BE2C (cell line): ENCODE results near the gene IKBKE.

ENCODE experiments used
- DNase-seq: peaks from one replicate; pipeline ENCODE4 v3.0.0-alpha.2; 2020
- H3K27me3 ChIP-seq: fragments of 250-450 bp; sonication (Bioruptor Pico); 2 replicates; pipeline ENCODE4 v1.5.1; 2020; ENCODE audit warnings: mild to moderate bottlenecking
- H3K36me3 ChIP-seq: fragments of 250-450 bp; sonication (Bioruptor Pico); 2 replicates; pipeline ENCODE4 v1.5.1; 2020; ENCODE audit warnings: mild to moderate bottlenecking
- H3K4me1 ChIP-seq: fragments of 250-450 bp; sonication (Bioruptor Pico); 2 replicates; pipeline ENCODE4 v1.5.1; 2020
- H3K4me3 ChIP-seq: 2 replicates; pipeline ENCODE4 v1.5.1; 2011; ENCODE audit warnings: low read depth, low read length
- H3K9me3 ChIP-seq: fragments of 250-450 bp; sonication (Bioruptor Pico); 2 replicates; pipeline ENCODE4 v1.5.1; 2020
- TF ChIP-seq, protein P1 (sequence below): IDR thresholded peaks from 2 replicates; pipeline ENCODE4 v1.5.1; 2012; ENCODE audit warnings: mild to moderate bottlenecking, low read depth, low read length

Gene IKBKE

DNA sequence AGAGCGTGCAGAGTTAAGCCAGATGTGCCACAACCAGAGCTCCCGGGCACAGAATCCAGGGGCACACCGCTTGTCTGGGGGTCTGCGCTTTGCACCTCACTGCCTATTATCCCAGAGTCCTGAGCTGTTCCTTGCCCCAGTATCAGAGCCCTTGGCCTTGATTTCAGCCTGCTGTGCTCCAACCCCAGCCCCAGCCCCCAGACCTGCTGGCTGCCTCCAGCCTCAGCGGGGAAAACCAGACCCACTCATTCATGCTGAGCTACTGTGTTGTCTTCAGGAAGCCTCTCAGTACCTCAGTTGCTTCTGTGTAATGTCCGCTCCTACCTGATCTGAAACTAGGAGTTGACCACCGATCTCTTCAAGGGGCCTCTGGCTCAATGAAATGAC lies 1.1 kb downstream of the IKBKE start:
- Histone ChIP-seq H3K4me1 (no peaks in the 10 kb centered on the region), H3K9me3 (no peaks in the 10 kb centered on the region), H3K27me3 (peaks cover 58% of the 10 kb centered on the region), H3K4me3 (no peak overlapping the region), H3K36me3 (no peaks in the 10 kb centered on the region)
- TF ChIP-seq, protein P1, sequence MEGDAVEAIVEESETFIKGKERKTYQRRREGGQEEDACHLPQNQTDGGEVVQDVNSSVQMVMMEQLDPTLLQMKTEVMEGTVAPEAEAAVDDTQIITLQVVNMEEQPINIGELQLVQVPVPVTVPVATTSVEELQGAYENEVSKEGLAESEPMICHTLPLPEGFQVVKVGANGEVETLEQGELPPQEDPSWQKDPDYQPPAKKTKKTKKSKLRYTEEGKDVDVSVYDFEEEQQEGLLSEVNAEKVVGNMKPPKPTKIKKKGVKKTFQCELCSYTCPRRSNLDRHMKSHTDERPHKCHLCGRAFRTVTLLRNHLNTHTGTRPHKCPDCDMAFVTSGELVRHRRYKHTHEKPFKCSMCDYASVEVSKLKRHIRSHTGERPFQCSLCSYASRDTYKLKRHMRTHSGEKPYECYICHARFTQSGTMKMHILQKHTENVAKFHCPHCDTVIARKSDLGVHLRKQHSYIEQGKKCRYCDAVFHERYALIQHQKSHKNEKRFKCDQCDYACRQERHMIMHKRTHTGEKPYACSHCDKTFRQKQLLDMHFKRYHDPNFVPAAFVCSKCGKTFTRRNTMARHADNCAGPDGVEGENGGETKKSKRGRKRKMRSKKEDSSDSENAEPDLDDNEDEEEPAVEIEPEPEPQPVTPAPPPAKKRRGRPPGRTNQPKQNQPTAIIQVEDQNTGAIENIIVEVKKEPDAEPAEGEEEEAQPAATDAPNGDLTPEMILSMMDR = no peak
- DNase-seq = no peak

DNA sequence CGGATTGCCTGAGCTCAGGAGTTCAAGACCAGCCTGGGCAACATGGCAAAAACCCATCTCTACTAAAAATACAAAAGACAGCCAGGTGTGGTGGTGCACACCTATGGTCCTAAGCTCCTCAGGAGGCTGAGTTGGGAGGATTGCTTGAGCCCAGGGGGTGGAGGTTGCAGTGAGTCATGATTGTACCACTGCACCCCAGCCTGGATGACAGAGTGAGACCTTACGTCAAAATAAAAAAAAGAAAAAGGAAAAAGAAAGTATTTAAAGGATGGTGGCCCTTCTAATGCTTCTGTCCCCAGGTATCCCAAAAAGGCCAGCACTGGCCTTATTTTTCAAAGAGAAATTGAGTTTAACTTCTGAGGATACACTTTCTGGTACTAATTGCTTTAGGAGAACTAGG lies 1.7 kb downstream of the IKBKE start:
- H3K36me3 ChIP-seq = no peaks in the 10 kb centered on the region
- no peak for DNase-seq
- H3K4me1 ChIP-seq = no peaks in the 10 kb centered on the region
- H3K27me3 ChIP-seq = peaks cover 61% of the 10 kb centered on the region
- H3K4me3 ChIP-seq = no peak overlapping the region
- TF ChIP-seq, protein P1 = no peak
- H3K9me3 ChIP-seq = no peaks in the 10 kb centered on the region

DNA sequence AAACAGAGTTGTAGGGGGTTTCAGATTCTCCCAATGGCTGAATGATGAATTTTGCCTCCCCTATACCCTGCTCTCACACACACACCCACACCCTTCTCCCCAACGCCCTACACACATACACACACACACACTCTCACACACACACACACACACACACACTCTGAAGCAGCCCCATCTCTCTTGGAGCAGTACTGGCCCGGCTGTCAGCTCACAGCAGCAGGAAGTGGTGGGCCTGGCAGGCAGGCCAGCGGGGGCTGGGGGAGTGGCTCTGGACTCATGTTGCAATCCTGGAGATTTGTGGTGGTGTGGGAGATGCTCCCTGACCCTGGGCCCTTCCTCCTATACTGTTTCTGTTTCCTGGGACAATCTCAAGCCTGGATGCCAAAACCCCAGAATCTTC lies 2.2 kb downstream of the IKBKE start:
- H3K4me3 ChIP-seq = no peak overlapping the region
- no peaks in the 10 kb centered on the region for H3K36me3 ChIP-seq
- TF ChIP-seq, protein P1 = no peak
- peaks cover 61% of the 10 kb centered on the region for H3K27me3 ChIP-seq
- no peaks in the 10 kb centered on the region for H3K9me3 ChIP-seq
- no peaks in the 10 kb centered on the region for H3K4me1 ChIP-seq
- no peak for DNase-seq

DNA sequence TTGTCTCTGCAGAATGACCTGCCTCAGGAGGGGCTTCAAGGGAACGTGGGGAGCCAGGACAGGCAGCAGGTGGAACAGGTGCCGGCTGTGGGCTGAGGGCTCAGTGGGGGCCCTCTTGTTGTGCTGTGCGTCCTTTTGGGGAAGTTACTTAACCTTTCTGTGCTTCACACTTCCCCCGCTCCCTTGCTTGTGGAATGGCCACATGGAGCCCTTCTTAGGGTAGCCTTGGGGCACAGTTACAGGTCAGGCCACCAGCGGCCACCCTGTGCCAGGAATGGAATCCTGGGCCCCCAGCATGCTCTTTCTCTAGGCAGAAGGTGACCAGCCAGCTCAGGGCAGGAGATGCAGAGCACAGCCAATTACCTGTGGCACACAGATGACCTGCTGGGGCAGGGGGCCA lies 2.6 kb downstream of the IKBKE start:
- DNase-seq = no peak
- Histone ChIP-seq H3K27me3 (peaks cover 61% of the 10 kb centered on the region), H3K9me3 (no peaks in the 10 kb centered on the region), H3K4me1 (no peaks in the 10 kb centered on the region), H3K4me3 (no peak overlapping the region), H3K36me3 (no peaks in the 10 kb centered on the region)
- TF ChIP-seq, protein P1 = no peak

DNA sequence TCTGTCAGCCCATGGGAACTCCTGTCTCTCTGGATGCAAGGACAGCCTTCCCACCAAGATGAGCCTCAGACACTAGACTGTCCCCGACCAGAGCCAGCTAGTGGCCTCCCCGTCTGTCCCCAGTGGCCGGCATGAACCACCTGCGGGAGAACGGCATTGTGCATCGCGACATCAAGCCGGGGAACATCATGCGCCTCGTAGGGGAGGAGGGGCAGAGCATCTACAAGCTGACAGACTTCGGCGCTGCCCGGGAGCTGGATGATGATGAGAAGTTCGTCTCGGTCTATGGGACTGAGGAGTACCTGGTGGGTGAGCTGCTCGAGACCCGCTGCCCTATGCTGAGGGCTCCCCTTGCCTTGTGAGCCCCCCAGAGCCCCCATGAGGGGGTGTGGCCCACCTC lies 5.8 kb downstream of the IKBKE start:
- no peaks in the 10 kb centered on the region for H3K4me1 ChIP-seq
- no peak overlapping the region for H3K4me3 ChIP-seq
- DNase-seq = no peak
- TF ChIP-seq, protein P1 = no peak
- peaks cover 43% of the 10 kb centered on the region for H3K27me3 ChIP-seq
- H3K36me3 ChIP-seq = no peaks in the 10 kb centered on the region
- no peaks in the 10 kb centered on the region for H3K9me3 ChIP-seq

DNA sequence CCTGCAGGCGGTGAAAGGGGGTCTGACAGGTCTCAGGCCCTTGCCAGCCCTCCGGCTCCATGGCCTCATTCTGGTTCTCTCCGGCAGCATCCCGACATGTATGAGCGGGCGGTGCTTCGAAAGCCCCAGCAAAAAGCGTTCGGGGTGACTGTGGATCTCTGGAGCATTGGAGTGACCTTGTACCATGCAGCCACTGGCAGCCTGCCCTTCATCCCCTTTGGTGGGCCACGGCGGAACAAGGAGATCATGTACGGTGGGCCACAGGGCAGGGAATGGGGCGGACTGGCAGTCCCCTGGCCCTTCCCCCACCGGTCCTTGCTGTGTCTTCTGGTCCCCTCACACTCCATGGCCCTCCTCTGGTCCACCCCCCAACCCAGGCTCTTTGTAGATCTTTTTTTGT lies 6.3 kb downstream of the IKBKE start:
- Histone ChIP-seq H3K4me3 (no peak overlapping the region), H3K36me3 (no peaks in the 10 kb centered on the region), H3K4me1 (no peaks in the 10 kb centered on the region), H3K9me3 (no peaks in the 10 kb centered on the region), H3K27me3 (peaks cover 39% of the 10 kb centered on the region)
- TF ChIP-seq, protein P1 = no peak
- DNase-seq = no peak
